GM10266 (cell line): ENCODE results near the gene LMO7.

Source experiments
- DNase-seq: peaks from one replicate; pipeline ENCODE4 v3.0.0; 2012; ENCODE audit errors: extremely low spot score
- TF ChIP-seq, protein P1 (sequence below): IDR thresholded peaks from 2 replicates; pipeline ENCODE4 v1.5.1; 2012; ENCODE audit warnings: mild to moderate bottlenecking, low read depth; ENCODE audit not compliant: control insufficient read depth, insufficient read depth; ENCODE audit errors: missing control alignments

Gene LMO7

DNA sequence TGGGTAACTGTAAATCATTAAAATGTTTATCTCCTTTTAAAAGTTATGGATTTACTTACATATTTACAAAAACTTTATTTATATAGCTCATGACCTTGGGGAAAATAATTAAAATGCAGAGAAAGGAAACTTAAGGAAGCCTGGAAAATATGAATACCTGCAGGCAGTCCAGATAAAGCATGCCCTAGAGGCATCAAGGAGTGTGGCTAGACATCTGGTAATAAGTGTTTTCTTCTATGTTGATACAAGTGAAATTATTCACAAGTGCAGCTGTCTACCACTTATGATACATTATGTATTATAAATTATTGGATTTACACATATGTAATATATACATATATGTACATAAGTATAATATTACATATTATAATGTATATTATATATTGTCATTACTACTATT, 207.9 kb downstream of the LMO7 start:
- no peak for DNase-seq
- TF ChIP-seq, protein P1, sequence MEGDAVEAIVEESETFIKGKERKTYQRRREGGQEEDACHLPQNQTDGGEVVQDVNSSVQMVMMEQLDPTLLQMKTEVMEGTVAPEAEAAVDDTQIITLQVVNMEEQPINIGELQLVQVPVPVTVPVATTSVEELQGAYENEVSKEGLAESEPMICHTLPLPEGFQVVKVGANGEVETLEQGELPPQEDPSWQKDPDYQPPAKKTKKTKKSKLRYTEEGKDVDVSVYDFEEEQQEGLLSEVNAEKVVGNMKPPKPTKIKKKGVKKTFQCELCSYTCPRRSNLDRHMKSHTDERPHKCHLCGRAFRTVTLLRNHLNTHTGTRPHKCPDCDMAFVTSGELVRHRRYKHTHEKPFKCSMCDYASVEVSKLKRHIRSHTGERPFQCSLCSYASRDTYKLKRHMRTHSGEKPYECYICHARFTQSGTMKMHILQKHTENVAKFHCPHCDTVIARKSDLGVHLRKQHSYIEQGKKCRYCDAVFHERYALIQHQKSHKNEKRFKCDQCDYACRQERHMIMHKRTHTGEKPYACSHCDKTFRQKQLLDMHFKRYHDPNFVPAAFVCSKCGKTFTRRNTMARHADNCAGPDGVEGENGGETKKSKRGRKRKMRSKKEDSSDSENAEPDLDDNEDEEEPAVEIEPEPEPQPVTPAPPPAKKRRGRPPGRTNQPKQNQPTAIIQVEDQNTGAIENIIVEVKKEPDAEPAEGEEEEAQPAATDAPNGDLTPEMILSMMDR, result no peak

DNA sequence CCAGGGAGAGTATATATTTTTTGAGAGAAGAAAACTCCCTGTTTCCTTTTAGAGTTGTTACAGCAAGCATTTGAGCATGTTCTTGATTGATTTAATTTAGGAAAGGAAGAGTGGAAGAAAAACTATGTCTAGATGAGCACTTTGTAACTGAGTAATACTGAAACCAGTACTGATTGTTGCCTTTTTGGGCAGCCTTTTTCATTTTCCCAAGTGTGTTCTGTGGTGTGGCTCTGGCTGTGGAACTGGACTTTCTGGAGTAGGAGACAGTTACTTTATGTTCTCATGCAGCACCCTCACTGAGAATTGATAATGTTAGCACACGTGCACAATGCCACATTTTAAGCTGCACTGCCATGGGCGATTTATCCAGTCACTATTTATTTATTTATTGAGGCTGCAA, 211.5 kb downstream of the LMO7 start:
- TF ChIP-seq, protein P1, result no peak
- no peak for DNase-seq

DNA sequence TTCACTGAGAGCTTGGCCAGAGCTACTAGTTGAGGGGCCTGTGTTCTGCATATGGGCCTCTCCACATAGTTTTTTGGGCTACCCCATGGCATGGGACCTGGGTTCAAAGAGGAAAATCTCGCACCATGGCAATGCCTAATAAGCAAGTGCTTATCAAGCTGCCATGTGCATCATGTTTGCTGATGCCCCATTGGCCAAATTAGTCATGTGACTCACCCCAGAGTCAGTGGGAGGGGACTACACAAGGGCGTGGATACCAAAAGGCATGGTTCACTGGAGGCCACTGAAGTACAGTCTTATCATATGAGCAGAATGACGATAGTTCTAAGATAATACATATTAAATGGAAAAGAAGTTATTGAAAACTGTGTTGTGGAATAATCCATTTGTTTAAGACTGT, 214.8 kb downstream of the LMO7 start:
- TF ChIP-seq, protein P1, result no peak
- DNase-seq, result no peak

DNA sequence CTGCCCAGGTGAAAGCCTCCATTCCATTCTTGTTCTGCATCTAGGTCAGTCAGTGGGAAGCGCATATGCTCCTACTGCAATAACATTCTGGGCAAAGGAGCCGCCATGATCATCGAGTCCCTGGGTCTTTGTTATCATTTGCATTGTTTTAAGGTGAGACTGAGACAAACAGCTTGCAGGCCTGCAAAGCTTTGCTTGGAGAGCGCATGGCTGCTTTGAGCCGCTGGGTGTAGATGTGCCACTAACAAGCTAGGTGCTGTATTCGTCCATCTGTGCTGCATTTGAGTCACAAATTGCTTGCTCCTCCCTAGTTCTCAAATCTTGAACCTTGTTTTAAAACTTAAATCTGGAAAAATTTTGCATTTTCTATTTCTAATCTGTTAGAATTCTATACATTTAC, 219.1 kb downstream of the LMO7 start:
- no peak for DNase-seq
- TF ChIP-seq, protein P1, result no peak

DNA sequence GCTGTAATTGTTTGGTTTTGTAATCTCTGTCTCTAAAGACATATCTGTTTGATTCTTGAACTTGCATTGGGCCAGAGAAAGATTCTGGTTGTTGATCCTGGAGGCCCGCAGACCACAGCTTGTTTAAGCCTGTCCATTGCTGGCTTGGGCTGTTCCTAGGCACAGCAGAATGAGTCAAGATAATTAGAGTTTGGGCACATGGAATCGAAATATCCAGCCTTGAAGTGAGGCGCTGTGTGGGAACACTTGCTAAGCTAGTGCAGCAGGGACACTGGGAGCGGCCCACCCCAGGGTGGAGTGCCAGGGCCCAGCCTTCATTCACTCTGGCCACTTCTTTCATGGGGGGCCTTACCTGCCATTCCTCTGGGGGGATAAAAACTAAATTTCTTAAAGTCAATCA, 219.7 kb downstream of the LMO7 start:
- no peak for DNase-seq
- TF ChIP-seq, protein P1, result no peak

DNA sequence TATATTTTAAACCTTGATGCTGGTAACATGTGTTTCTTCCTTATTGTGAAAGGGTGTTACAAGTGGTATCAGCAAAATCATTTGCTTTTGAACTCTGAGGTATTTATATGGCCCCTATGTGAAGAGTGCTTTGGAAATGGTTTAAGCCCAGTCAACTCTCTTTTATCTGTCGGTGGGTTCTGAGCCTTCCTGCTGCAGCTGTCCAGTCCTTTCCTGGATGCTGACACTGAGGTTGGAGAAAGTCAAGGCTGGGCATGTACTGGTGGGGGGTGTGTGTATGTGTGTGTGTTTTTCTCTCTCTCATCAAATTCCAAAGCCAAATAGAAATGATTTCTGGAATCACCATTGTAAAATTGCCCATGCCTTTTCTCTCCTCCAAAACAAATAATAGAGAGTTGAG, 221.2 kb downstream of the LMO7 start:
- DNase-seq, result no peak
- TF ChIP-seq, protein P1, result no peak

DNA sequence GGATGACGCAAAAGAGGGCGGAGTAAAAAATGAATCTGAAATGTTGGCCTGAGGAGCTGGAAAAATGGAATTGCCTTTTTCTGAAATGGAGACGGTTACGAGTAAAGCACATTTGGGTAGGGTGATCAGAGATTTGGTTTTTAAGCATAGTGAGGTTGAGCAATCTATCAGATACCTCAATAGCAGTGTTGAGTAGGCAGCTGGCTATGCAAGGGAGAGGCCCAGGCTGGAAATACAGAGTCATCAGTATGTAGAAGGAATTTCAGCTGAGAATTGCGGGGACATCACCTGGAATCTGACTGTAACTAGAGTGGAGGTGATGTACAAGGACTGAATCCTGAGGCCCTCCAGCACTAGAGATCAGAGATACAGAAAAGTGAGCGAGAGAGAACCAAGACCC, 224.8 kb downstream of the LMO7 start:
- DNase-seq, result no peak
- TF ChIP-seq, protein P1, result no peak
